ENCODE data around the gene PHC2. TPM values are rescaled to one million over a fixed set of nuclear protein-coding genes. Genes with fewer than 3 reads are reported as not detected.

The PHC2 gene
- total RNA-seq, 1 experiment from 2014 or later, result 60.7 TPM

- no peak for DNase-seq (ENCODE audit: low spot score)
These were observed 99.2 kb downstream of the PHC2 start for GRCh38 chr1:33331444-33332356.

GRCh38 chr1:33330906-33331305 is 100.0 kb downstream of the PHC2 start:
- DNase-seq (ENCODE audit: low spot score), result no peak

GRCh38 chr1:33330361-33330890 is 100.5 kb downstream of the PHC2 start:
- no peak for DNase-seq (ENCODE audit: low spot score)

- no peak for DNase-seq (ENCODE audit: low spot score)
These were observed 101.1 kb downstream of the PHC2 start for GRCh38 chr1:33329600-33330305.

- DNase-seq (ENCODE audit: low spot score), result no peak
These were observed 102.1 kb downstream of the PHC2 start for GRCh38 chr1:33328817-33329216.

GRCh38 chr1:33327587-33328325 is 103.1 kb downstream of the PHC2 start:
- DNase-seq (ENCODE audit: low spot score), result peak; percentile 93

GRCh38 chr1:33326785-33327184 is 104.1 kb downstream of the PHC2 start:
- no peak for DNase-seq (ENCODE audit: low spot score)

- no peak for DNase-seq (ENCODE audit: low spot score)
These were observed 106.0 kb downstream of the PHC2 start for GRCh38 chr1:33324677-33325575.

GRCh38 chr1:33323663-33324477 is 107.0 kb downstream of the PHC2 start:
- DNase-seq (ENCODE audit: low spot score), result no peak

- DNase-seq (ENCODE audit: low spot score), result no peak
These were observed 107.9 kb downstream of the PHC2 start for GRCh38 chr1:33322870-33323585.

- DNase-seq (ENCODE audit: low spot score), result no peak
These were observed 108.8 kb downstream of the PHC2 start for GRCh38 chr1:33322109-33322508.

GRCh38 chr1:33321178-33321577 is 109.7 kb downstream of the PHC2 start:
- DNase-seq (ENCODE audit: low spot score), result no peak

GRCh38 chr1:33320619-33321165 is 110.2 kb downstream of the PHC2 start, which contains the start of gene A3GALT2:
Gene A3GALT2 (minus strand): TSS chr1:33321098. CDS start chr1:33321098, 0 bp downstream.
- DNase-seq (ENCODE audit: low spot score), result no peak

- DNase-seq (ENCODE audit: low spot score), result no peak
These were observed 110.8 kb downstream of the PHC2 start for GRCh38 chr1:33319949-33320618.

- no peak for DNase-seq (ENCODE audit: low spot score)
These were observed 111.5 kb downstream of the PHC2 start for GRCh38 chr1:33319186-33319948.

- DNase-seq (ENCODE audit: low spot score), result no peak
These were observed 112.9 kb downstream of the PHC2 start for GRCh38 chr1:33317946-33318345.

GRCh38 chr1:33317354-33317753 is 113.5 kb downstream of the PHC2 start:
- DNase-seq (ENCODE audit: low spot score), result no peak

- no peak for DNase-seq (ENCODE audit: low spot score)
These were observed 114.3 kb downstream of the PHC2 start for GRCh38 chr1:33316601-33317000.

Data from H4 (cell line).